ENCODE measurements around the gene ANKS1B. TPM values are rescaled to one million over a fixed set of nuclear protein-coding genes. Genes with fewer than 3 reads are reported as not detected.

Gene ANKS1B
- total RNA-seq, 1 donor from 2014 or later, result 3.6 TPM

GRCh38 chr12:98752726-98753125 lies 1232.0 kb downstream of the ANKS1B start:
- ATAC-seq, result no peak
- DNase-seq (ENCODE audit: low spot score), result no peak

DNA sequence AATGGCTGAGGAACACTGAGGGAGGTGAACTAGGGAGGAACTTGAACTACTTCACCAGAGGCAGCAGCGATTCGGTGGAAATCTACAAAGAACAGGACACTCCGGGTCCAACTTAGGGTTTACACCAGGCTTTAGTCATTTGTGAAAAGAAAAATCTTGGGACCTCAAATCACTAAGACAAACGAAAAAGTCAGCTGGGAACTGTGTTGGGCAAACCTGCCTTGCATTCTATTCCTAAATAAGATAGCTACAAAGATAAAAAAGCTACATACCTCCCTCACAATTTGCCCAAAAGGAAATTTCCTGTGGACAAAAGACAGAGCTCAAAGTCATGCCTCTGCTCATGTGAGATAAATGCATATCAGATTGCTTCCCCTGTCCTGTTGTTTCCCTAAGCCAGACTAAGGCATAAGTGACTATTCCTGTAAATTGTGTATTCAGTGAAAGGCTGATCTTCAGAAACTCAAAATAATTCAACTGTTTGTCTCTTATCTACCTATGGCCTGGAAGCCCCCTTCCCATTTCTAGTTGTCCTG lies 1233.1 kb downstream of the ANKS1B start:
- DNase-seq (ENCODE audit: low spot score) (no peak), ATAC-seq (no peak)

DNA sequence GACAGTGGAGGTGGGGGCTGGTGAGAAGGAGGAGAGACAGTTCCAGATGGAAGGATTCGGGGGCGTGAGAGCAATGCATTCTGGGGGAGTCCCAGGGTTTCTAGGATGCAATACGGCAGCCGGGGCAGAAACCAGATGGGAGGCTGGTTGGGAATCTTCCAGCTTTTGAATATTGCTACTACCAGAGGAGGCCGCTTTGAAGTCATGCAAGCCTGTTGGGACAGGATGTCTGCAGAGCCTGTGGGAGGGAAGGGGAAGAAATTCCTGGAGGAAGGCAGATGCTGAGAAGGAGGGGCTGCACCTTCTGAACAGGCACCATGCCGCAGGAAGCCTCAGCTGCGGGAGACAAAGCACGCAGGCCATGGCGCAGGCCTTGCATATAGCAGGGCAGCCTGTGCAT lies 1234.2 kb downstream of the ANKS1B start:
- ATAC-seq (no peak), DNase-seq (ENCODE audit: low spot score) (no peak)

DNA sequence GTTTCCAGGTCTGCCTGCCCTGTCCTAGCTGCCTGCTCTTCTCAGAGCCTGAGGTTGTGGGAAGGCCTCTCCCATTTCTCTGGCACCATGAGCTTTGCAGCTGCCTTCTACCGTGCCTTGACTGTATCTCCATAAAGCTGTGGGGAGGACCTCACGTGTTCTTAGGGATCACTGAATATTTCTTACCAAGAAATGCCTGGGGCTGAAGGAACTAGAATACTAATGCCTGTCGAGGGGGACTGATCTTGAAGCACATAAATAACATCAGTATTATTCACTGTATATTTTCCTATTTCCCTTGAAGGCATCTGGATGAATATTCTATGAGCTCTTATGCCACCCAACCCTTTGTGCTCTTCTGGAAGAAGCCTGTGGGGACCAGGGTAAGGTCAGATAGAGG lies 1236.3 kb downstream of the ANKS1B start:
- DNase-seq (ENCODE audit: low spot score) (no peak), ATAC-seq (no peak)

GRCh38 chr12:98745578-98746391 lies 1239.0 kb downstream of the ANKS1B start:
- DNase-seq (ENCODE audit: low spot score) (no peak), ATAC-seq (peak; percentile 65)

DNA sequence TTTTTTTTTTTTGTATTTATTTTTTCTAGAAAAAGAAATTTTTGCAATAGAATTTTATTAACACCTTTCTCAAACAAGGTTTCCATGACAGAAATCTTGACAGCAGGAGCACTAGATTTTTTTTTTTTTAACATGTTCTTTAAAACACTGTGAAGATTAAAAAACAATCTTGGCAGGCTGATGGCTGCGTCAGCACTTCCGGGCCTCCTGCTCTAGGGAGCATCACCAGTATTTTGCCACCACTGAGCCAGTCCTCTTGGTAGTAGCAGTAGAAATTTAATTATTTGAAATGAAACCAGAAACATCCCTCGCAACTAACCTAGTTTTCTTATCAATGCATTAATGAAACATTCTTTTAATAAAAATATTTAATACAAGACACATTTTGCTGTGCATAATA lies 1240.1 kb downstream of the ANKS1B start:
- DNase-seq (ENCODE audit: low spot score), result no peak
- ATAC-seq, result no peak

GRCh38 chr12:98743362-98743953 lies 1241.3 kb downstream of the ANKS1B start:
- ATAC-seq, result no peak
- DNase-seq (ENCODE audit: low spot score), result no peak

DNA sequence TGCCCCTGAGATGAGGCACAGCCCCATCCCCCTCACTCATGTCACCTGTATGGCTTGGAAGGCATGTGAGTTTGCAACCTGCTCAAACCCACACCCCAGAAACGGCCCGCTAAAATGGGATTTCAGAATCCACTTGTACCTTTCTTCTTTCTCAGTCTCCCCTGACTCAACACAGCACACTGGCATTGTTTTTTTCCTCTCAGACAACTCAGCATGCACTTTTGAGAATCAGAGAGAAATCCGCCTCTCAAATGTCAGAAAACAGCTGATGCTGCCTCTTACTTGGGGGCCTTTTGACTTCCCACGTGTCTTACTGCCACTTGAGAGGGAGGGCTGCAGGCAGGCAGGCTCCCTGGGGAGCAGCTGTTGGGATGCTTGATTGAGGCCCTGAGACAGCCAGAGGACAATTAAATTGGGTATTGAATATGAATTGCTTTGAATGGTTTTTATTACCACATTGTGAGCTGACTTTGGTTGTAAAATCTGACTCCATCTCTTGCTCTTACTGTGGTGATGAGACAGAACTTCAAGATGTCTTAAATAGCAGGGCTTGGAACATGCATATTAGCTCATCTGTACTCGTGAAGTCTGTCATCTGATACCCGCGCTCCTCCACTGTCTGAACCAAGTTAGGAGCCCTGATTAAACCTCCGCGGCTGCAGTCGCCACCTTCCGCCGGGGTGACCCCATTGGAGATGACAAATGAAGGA lies 1243.0 kb downstream of the ANKS1B start:
- ATAC-seq, result no peak
- DNase-seq (ENCODE audit: low spot score), result no peak

GRCh38 chr12:98741196-98741555 lies 1243.6 kb downstream of the ANKS1B start:
- no peak for ATAC-seq
- DNase-seq (ENCODE audit: low spot score), result no peak

DNA sequence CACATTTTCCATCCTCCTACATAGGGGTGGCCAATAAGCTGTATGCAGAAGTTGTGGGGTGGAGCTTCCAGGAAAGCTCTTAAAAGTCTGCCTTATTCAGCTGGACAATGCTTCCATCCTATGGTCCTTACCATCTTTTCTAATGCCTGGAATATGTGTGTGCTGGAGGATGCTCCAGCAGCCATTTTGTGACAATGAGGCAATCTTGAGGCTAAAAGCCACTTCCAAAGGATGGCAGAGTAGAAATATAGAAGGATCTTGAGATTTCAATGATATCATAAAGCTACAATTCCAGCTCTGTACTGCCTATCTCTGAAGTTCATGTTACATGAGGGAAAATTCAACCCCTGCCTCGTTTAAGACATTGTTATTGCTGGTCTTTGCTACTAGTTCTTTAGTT lies 1244.0 kb downstream of the ANKS1B start:
- no peak for ATAC-seq
- no peak for DNase-seq (ENCODE audit: low spot score)

GRCh38 chr12:98738539-98738938 lies 1246.2 kb downstream of the ANKS1B start:
- DNase-seq (ENCODE audit: low spot score), result no peak
- no peak for ATAC-seq

- ATAC-seq (no peak), DNase-seq (ENCODE audit: low spot score) (no peak)
These were observed 1246.7 kb downstream of the ANKS1B start for GRCh38 chr12:98738002-98738401.

DNA sequence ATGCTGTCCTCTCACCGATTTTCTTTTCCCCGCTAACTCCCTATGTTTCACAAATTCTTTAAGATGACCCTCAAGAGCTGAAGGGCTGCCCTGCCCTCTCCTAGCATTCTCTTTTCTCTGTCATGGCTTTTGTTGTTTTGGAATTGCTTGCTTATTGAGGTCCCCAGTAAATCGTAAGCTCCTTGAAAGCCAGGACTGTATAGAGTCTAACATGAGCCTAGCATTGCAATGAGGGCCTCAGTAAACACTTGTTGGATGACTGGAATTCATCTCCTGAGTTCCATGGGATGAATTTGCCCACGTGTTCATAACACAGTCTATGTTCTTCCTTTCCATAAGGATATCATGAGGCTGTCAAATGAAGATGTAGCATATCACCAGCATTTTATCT lies 1247.4 kb downstream of the ANKS1B start:
- ATAC-seq (no peak), DNase-seq (ENCODE audit: low spot score) (no peak)

DNA sequence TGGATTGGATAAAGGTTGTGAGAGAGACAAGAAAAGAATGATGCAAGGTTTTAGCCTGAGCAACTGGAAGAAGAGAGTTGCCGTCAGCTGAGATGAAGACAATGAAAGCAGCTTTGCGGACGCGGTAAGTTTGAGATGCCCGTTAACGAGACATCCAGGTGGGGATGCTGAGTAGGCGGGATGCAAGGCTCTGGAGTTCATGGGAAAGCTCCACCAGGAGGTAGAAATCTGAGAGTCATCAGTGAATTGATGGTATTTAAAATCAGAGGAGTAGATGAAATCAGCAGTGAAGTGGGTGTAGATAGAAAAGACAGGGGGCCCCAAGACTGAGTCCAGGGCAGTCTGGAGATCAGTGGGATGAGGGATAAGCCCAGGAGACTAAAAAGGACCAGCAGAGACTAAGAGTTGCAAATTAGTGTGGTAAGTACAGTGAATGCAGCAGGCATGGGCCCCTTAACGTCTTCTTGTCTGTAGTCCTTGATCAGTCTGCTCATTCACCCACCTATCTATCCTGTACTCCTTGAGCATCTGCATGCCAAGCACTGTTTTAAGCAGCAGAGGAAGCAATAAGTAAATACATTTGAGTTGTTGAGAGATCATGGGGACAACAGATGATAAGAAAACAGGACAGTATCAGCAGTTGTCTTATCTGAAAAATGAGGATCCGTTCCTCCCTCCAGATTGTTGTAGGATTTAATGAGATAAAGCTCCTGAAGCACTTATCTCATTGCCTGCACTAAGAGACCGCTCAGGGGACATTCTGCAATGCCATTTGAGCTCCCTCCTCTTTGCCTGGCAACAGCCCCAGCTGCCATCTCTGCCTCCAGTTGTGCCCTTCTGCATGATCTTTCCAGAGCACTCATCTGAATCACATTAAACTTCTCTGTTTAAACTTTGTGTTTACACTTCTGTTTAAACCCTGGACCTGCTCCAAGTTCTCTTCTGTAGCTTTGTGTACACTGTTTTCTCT lies 1248.1 kb downstream of the ANKS1B start:
- ATAC-seq (peak; percentile 96), DNase-seq (ENCODE audit: low spot score) (peak; percentile 57)

- ATAC-seq (no peak), DNase-seq (ENCODE audit: low spot score) (no peak)
These were observed 1248.9 kb downstream of the ANKS1B start for GRCh38 chr12:98735821-98736220.

DNA sequence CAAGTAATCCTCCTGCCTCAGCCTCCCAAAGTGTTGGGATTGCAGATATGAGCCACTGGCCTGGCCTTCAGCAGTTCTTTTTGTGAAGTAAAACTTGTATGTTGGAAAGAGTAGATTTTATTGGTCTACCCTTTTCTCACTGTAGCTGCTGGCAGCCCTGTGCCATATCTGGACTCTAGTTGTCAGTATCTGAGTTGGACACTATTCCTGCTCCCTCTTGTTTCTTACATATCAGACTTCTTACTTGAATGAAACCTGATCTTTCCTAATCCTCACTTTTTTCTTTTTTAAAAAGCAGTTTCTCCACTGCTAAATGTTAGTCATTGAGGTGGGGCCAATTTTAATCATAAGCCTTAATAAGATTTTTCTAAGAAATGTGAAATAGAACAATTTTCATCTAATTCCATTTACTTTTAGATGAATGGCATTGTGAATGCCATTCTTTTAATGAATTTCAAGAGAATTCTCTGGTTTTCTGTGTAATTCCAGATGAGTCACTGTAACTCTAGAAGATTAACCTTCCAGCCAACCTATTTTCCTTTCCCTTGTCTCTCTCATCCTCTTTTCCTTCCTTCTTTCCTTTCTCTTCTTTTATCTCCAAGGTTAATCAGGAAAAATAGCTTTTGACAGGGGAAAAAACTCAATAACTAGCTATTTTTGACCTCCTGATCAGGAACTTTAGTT lies 1250.9 kb downstream of the ANKS1B start:
- ATAC-seq (no peak), DNase-seq (ENCODE audit: low spot score) (no peak)

DNA sequence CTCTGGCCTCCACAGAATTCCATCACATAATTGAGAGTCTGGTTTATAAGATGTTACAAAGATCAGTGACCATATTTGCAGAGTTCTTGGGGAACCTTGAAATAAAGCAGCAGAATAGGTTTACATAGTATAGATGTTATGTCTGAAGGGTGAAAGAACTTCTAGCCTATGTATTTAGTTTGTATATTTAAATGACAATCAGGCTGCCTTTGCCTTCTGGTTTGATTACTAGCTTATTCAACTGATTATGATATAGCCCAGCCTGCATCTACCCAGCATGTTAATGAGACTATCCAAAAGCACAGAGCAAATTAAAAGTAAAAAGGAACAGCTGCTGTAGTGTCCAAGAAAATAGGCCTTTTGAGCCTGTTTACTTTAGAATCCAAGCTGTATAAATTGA lies 1254.3 kb downstream of the ANKS1B start:
- no peak for DNase-seq (ENCODE audit: low spot score)
- no peak for ATAC-seq

- no peak for ATAC-seq
- DNase-seq (ENCODE audit: low spot score), result no peak
These were observed 1257.5 kb downstream of the ANKS1B start for GRCh38 chr12:98727196-98727595.

- peak; percentile 89 for ATAC-seq
These were observed 1259.1 kb downstream of the ANKS1B start for GRCh38 chr12:98725476-98726247.

More at GRCh38 chr12:98725476-98726247, 1259.1 kb downstream of the ANKS1B start:
- DNase-seq (ENCODE audit: low spot score), result no peak

Data from left lobe of liver (tissue), 2 donors.